HG02981 (cell line): Measurements from ENCODE around the gene DND1.
"Not testable (repeated sequence)": the region's sequence is repeated elsewhere in the genome, so short reads cannot be mapped to it uniquely, and the experiment has no call there.

Experiments used
- ATAC-seq: cut with Tn5 transposase; IDR thresholded peaks from one replicate; pipeline ENCODE4 v1.9.1; 2021; ENCODE audit warnings: mild to moderate bottlenecking, moderate library complexity; ENCODE audit not compliant: unreplicated experiment

Gene DND1

DNA sequence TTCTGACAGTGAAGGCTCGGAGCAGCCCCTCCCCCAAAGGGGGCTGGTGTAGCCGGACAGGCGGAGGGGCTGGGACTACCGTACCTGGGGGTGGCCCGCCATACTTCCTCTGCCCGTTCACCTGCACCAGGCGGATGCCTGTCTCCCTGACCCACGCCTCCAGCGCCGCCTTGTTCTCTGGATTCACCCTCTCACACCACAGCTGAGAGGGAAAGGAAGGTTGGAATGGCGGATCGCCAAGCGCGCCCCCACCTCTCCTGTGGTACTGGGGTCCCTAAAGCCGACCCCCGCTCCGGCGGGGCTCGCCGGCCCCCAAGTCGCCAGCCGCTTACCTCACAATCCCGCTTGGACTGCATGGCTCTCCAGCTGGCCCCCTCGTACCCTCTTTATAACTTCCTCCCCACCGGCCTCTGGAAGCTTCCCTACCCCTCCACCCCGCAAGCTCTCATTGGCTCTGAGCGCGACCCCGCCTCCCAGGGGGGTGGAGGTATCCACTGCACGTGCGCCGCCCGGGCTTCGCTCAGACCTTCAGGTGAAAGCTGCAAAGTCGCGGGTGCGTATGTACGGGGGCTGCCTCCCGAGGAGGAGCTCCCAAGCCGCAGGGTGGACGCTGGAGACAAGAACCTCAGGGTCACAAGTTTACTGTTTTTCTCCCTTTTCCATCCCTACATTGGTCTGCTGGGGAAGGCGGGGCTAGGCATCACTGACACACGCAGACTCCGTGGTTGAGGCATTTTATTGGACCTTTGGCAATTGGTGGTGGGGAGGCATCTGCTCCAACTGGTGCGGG, at the start of gene DND1:
TSS of gene DND1 (minus strand) at position 390 of the 790 bp plus-strand sequence. CDS start at position 356, 34 bp downstream.
- no peak for ATAC-seq

GRCh38 chr5:140721395-140721794, 48.0 kb upstream of the DND1 start:
- ATAC-seq: not testable (repeated sequence)

DNA sequence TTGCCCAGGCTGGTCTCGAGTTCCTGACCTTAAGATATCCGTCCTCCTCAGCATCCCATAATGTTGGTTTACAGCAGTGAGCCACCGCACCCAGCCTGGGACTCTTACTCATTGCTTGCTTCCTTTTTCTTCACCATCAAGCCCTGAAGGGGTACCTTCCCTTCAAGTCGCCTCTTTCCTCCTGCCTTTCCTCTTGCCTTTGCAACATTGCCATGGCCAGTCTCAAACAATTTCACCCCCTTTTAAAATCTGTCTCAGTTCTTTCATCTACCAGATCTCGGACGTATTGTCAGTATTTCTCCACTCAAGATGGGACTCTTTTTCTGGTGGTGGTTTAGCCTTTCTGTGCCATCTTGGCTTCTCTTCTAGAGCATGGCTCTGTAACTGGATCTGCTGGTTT, 47.4 kb upstream of the DND1 start:
- ATAC-seq: not testable (repeated sequence)

- ATAC-seq: no peak
These were observed 44.9 kb upstream of the DND1 start for GRCh38 chr5:140718266-140718592.

DNA sequence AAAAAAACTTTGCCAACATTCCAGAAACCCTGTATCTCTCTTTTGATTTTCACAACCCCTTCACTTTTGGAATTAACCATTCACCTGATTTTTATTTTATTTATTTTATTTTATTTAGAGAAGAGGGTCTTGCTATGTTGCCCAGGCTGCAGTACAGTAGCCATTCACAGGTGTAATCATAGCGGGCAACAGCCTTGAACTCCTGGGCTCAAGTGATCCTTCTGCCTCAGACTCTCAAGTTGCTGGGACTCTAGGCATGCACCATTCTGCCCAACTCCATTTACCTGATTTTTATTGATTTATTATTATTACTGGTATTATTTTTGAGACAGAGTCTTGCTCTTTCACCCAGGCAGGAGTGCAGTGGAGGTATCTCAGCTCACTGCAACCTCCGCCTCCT, 42.9 kb upstream of the DND1 start:
- not testable (repeated sequence) for ATAC-seq

DNA sequence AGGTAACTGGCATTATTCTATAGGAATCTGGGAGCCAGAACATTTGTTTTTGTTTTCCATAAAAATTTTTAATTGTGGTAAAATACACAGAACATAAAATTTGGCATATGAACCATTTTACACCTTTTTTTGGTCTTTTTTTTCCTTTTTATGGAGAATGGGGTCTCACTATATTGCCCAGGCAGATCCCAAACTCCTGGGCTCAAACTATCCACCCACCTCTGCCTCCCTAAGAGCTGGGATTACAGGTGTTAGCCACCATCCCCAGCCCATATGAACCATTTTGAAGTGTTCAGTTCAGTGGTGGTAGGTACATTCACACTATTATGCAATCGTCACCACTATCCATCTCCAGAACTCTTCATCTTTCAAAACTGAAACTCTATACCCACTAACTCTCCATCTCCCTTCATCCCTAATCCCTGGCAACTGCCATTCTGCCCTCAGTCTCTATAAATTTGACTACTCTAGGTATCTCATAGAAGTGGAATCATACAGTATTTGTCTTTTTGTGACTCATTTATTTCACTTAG, 40.3 kb upstream of the DND1 start:
- no peak for ATAC-seq

- no peak for ATAC-seq
These were observed 38.4 kb upstream of the DND1 start for GRCh38 chr5:140711794-140712193.

GRCh38 chr5:140710899-140711552, 37.6 kb upstream of the DND1 start:
- peak; percentile 90 for ATAC-seq

GRCh38 chr5:140708787-140709186, 35.4 kb upstream of the DND1 start:
- not testable (repeated sequence) for ATAC-seq

DNA sequence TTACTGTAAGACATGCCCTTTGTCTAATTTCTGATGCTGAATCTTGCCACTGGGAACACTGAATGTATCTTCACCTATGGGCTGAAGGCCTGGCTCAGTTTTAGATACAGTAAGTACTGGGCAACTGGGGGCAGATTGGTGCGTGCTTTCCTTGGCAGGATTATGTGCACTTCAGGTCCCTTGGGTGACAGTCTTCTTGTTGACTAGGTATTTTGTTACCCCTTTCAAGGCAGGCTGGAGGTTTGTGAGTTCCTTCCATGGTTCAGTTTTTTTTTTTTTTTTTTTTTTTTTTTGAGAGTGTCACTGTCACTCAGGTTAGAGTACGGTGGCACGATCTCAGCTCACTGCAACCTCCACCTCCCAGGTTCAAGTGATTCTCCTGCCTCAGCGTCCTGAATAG, 34.4 kb upstream of the DND1 start:
- ATAC-seq: no peak

- ATAC-seq: peak; percentile 97
These were observed 27.1 kb upstream of the DND1 start, which contains the start of gene ZMAT2 for GRCh38 chr5:140700177-140701144. ZMAT2 (plus strand) TSS chr5:140700447; CDS start chr5:140700461, 14 bp downstream.

DNA sequence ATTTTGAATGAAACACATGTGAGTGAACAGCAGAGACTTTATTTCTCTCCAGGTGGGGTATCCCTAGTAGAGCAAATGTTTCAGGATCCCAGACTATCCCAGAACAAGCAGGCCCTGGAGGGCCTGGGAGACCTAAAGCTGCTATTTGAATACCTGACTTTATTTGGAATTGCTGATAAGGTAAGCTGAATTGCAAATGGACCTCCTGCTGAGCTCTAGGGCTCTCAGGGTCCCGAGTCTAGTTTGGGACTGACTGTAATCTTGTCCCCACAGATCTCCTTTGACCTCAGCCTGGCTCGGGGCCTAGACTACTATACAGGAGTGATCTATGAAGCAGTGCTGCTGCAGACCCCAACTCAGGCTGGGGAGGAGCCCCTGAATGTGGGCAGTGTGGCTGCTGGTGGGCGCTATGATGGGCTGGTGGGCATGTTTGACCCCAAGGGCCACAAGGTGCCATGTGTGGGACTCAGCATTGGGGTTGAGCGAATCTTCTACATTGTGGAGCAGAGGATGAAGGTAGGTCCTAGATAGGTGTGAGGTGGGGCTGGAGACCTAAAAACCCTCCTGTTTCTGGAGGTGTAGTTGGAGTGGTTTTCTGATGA, 23.6 kb upstream of the DND1 start:
- no peak for ATAC-seq

DNA sequence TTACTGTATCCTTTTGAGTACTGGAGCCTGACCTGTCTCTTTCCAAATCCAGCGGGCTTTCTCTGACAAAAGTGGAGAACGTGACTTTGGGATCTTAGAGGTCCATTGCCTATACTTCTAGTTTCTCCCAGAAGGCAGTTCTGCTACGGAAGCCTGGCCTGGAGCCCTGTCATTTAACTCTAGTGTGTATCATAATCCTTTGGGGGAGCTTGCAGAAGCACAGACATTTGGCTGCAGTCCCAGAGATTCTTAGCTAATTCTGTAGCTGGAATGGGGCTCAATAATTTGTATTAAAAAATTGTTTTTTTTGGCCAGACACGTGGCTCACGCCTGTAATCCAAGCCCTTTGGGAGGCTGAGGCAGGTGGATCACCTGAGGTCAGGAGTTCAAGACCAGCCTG, 20.9 kb upstream of the DND1 start:
- ATAC-seq: no peak

DNA sequence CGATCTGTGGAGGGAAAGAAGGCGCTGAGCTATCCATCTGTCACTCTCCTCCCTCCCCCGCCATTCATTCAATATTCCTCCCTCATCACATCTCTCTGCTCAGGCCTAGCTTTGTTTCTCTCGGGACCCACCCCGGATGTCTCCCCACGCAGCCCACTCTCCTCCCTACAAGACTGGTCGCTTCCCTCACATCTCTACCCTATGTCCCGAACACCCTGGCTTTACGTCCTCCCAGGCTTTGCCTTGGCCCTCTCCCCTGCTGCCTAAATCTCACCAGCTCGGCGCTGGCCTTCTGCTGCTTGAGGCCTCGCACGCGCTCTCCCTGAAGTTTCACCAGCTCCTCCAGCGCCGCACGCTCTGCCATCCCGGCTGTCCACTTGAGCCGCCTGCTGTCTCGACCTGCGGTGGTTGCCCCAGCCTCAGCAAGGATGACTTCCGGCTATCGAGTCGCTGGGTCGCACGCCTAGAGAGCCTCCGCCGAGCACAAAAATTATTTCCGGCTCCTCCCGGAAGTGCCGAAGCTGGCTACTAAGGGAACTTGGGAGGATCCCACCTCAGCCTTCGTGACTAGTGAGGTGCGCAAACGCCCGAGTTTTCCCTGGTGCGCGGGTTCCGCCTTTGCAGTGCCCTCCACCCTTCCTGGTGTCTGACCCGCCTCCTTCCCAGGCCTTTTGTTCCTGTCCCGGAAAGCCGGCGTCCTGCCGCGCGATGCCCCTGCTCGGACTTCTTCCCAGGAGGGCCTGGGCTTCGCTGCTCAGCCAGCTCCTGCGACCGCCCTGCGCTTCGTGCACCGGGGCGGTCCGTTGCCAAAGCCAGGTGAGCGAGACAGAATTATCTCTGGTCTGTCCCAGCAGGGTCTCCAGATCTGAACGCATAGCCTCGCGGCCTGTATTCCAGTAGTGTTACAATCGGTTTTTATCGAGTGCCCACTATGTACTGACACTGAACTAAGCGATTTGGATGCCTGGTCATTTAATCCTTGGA, 17.9 kb upstream of the DND1 start, which contains the start of the genes HARS1 and HARS2:
TSS of gene HARS1 (minus strand) at position 430 of the 984 bp plus-strand sequence. CDS start at position 364, 66 bp downstream.
TSS of gene HARS2 (plus strand) at position 515 of the 984 bp plus-strand sequence. CDS start at position 709, 194 bp downstream.
- peak; percentile 97 for ATAC-seq

DNA sequence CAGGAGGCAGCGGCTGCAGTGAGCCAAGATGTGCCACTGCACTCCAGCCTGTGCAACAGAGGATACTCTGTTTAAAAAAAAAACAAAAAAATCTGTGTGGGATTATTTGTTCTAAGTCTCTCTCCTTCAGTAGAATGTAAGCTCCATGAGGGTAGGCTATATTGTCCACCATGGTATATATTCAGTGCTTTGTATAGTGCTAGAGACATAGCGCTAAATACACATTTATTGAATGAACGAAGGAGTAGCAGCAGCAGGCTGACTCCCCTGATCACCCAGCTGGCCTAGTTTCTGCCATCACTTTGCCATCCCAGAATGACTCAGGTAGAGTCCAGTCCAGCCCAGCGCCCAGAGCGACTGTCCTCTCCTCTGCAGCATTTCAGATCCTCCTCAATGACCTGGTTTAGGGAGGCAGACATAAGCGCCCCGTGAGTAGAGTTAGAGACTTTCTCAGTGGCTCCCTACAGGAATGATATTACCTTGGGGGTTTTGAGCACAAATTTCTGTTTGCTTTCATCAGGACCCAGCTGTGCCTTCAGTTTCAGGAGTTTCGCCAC, 17.1 kb upstream of the DND1 start:
- peak; percentile 3 for ATAC-seq

DNA sequence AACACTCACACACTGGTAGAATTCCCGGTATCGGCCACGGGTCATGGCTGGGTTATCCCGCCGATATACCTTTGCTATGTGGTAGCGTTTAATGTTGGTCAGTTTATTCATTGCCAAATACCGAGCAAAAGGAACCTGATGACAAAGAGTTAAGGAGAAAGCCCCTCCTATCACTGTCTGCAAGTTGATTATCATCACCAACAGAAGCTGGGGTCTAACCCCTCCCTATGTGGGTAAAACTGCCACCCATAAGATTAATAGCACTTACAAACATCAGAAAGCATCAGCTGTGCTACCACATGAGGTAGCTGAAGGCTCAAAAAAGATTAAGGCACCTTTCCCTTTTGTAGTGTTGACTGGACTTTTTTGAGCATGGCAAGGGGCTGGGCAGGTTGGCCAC, 5.6 kb upstream of the DND1 start:
- no peak for ATAC-seq

DNA sequence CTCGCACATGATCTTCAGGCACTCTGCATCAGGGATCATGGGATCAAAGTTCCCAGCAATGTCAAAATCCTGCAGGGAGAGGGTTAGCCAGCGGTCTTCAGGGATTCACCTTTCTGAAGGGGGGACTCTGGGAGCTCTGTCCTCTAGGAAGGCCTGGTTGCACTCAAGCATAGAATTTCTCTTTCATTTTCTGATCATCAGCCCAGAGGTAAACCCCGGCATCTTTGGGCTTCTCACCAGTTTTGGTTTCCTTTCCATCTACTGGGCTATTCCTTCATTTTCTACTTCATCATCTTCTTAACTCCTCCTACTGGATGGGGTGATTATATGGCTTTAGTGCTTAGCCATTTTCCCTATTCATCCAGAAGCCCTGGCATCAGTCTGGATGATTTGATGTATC, 4.6 kb upstream of the DND1 start:
- ATAC-seq: peak; percentile 74

DNA sequence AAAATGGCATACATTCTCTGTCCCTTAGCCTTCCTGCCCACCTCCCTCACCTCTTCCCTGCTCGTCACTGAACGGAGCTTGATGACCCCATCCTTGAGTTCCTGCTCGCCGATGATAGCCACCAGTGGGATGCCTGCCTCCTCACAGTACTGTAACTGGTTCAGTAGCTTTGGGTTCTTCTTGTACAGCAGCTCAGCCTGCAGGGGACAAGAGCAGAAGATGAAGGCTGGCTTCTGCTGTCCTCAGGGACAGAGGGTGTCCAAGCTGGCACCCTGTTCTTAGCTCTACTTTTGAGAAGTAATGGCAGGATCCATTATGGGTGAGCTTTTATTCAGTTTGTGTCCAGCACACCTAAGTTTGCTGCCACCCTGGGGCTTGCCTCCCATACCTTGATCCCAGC, 1.3 kb upstream of the DND1 start:
- no peak for ATAC-seq

DNA sequence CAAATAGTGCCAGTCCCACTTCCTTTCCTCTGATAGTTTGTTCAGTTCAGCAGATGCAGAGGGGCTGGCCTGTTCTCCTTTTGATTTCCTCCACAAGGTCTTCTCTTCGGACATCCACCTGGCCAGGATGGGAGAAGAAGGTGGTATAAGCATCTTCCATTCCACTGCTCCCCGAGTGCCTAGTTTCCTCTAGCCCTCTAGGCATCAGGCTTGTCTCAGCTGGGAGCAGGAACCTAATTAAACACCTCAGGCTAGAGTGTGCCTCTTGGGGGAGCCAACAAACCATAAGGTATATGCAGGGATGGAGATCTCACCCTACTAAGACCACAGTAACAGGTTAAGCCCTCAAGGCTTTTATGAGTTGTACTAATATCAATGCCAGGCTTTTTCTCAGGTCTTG, 835 bp upstream of the DND1 start:
- ATAC-seq: no peak
